ENCODE data around the gene SKA1.

The SKA1 gene, protein sequence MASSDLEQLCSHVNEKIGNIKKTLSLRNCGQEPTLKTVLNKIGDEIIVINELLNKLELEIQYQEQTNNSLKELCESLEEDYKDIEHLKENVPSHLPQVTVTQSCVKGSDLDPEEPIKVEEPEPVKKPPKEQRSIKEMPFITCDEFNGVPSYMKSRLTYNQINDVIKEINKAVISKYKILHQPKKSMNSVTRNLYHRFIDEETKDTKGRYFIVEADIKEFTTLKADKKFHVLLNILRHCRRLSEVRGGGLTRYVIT

DNA sequence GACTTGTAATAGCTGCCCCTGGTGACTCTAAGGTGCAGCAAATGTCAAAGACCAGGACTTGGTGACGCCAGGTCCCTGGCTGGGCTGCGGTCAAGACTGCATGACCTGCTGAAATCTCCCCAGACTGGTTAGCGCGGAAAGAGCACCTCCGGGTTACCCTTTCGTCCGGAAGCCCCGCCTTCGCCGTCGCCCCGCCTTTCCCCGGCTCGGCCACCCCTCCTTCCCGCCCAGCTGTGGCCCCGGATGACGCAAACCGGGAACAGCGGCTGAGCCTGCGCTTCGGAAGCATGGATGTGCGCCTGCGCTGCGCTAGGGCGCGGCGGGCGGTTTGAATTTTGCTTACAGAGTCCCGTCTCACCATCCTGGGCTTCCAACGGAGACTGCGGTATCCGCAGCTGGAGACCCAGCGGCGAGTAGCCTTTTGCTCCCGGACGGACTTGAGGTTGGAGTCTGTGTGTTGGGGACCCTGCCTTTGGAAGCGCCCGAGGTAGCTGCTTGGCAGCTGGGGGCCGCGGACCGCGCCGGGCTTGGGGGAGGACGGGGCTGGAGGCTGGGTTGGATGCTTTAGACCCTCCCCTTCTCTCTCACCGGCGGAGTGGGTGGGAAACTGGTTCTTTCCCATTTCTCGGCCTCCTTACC lies at the start of gene SKA1:
Gene SKA1, plus strand, starts transcription at position 294 of the 639 bp plus-strand sequence. CDS start 785 bp downstream, outside the sequence.
- peak; percentile 37 to 95 (median 89) for DNase-seq

DNA sequence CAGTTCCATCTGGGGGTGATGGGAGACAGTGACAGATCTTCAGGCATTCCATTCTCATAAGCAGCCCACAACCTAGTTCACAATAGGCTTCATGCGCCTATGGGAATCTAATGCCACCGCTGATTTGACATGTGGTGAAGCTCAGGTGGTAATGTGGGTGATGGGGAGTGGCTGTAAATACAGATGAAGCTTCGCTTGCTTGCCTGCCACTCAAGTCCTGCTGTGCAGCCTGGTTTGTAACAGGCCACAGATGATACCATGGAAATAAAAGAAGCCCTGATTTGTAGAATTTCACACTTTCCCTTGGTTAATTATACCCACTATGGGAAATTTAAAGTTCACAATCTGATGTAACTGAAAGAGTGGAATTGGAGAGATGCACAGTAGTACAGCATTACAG lies 46.9 kb upstream of the SKA1 start:
- DNase-seq: no peak

DNA sequence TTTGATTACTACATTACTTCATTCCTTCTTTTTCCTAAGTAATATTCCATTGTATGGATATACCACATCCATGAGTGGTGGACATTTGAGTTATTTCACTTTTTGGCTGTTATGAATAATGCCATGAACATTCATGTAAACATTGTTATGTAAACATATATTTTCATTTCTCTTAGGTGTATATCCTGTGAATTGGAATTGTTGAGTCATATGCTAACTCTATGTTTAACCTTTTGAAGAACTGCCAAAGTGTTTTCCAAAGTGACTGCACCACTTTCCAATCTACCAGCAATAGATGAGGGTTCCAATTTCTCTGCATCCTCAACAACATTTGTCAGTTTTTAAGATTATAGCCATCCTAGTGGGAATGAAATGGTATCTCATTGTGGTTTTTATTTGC lies 44.7 kb upstream of the SKA1 start:
- no peak for DNase-seq

DNA sequence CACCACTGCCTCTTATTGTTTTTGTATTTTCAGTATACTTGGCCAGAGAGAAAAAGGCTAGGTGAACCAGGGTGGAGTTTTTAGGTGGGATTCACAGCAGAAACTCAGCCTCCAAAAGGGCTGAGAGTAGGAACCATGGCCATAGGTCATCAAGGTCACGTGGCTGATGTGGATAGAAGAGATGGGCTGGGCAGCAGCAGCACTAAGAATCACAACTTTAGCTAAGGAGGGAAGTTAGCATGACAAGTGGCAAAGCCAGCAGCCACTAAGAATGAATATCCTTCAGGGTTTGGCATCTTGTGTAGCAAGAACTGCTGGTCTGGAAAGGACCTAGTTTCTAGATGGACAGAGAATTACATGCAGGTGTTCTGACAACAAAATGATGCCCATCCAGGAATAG lies 43.2 kb upstream of the SKA1 start:
- DNase-seq: no peak

DNA sequence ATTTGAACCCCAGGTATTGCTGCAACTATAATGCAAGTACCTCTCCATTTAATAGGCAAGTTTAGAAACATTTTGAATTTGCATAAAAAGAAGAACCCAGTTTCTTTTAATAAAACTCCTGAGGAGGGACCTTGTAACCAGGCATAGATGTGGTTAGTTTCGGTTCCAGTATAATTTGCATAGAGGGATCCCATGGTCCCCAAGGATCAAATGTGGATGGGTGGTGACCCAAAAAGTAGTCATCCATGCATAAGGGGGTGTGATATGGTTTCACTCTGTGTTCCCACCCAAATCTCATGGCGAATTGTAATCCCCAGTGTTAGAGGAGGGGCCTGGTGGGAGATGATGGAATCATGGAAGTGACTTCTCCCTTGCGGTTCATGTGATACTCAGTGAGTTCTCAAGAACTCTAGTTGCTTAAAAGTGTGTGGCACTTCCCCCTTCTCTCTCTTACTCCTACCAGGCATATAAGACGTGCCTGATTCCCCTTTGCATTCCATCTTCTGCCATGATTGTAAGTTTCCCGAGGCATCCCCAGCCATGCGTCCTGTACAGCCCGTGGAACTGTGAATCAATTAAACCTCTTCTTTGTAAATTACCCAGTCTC lies 40.2 kb upstream of the SKA1 start:
- DNase-seq: no peak

DNA sequence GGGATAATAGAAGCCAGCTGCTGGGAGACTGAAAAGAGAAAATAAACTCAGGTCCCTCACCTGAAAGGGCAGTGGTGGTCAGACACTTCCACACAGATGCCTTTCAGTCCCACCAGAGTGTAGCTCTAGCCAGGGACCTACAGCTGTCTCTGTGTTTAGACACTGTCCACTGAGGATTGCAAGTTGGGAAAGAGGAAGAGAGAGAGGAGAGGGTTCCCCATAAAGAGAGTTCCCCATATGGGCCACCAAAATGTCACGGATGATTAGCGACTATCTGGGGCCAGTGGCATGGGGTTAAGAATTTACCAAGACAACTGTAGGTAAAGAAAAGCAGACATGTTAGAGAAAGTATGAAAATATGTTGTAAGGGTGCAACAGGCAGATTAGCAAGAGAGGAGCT lies 36.7 kb upstream of the SKA1 start:
- DNase-seq: no peak

DNA sequence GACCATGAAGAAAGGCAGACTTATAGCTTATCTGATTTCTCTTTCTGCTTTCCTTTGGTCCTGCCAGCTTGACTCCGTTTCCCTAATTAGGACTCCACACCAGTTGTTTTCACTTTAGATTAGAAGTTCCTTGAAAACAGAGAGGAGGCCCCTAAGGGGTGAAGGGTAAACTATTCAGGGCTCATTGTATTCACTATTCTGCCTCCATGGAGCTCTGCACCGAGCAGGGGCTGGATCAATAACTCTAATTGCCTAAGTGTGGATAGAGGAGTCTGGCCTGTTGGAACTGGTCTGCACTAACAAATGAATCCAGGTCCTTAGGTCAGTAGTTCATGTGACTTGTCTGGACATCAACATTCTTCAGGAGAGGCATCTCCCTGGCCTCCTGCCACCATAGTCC lies 36.1 kb upstream of the SKA1 start:
- no peak for DNase-seq

DNA sequence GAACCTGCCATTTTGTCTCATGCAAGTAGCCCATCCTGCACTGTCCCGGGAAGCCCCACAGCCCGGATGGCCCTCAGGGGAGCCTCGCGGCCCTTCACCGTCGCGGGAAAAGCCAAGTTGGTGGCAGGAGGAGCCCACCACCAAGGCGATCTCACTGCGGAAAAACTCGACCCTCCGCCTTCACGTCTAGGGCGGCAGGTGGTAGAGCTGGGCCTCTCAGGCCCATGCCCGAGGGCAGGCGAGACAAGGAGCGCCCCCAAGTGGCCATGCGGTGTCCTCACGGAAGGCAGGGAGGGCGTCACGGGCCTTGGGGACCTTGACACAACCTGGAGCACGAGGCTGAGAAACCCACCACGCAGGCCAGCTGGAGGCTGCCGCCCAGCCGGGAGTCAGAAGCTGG lies 34.8 kb upstream of the SKA1 start:
- DNase-seq: no peak

DNA sequence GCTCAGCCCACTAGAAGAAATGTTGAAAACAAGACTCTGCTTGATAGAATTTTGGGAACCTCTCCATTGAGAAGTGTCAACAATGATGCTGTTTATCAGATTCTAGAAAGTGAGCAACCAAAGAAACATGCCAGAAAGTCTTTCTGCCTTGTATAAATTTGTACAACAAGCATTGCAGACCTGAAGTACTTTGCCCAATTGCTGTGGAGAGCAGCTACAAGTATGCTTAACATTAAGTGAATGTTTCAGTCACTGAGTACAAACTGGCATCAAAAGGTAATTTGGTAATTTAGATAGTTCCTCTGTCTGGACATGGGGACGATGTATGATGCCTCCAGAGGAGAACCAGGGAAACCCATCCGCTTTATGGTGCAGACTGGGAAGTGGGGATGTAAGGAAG lies 33.4 kb upstream of the SKA1 start:
- no peak for DNase-seq

DNA sequence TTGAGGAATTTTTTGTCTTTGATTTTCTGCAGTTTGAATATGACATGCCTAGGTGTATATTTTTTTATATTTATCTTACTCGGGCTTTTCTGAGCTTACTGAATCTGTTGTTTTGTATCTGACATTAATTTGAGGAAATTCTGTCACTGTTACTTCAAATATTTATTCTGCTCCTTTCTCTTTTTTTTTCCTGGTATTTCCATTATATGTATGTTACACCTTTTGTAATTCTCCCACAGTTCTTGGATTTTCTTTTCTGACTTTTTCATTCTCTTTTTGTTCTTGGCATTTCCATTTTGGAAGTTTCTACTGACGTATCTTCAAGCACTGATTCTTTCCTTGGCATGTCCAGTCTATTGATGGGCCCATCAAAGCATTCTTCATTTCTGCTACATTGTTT lies 24.1 kb upstream of the SKA1 start:
- DNase-seq: no peak

DNA sequence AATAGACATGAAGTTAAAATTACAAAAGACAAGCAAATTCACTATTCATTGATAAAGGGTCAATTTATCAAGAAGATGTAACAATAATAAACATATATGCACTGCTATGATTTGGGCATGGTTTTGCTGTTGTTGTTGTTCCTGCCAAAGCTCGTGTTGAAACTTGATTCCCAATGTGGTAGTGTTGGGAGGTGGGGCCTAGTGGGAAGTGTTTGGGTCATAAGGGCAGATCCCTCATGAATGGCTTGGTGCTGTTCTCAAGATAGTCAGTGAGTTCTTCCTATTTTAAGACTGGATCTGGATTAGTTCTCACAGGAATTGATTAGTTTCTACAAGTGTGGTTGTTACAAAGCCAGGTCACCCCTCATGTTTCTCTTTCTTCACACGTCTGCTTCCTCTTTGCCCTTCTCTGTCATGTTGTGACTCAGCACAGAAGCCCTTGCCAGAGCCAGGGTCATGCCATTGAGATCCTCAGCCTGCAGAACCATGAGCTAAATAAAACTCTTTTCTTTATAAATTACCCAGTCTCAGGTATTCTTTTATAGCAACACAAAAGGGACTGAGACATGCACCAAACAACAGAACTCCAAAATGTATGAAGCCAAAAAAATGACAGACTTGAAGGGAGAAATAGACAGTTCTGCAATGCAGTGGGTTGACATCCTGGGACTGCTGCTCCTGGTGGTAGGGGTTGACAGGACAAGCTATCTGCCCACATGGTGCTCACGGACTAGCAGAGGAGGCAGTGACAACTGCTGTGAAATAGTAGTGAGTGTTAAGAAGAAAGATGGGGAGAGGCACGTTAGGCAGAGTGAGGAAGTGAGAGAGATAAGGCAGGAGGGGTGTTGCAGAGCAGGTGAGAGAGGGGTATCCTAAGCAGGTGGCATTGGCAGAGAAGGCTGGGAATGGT lies 18.6 kb upstream of the SKA1 start:
- no peak for DNase-seq

DNA sequence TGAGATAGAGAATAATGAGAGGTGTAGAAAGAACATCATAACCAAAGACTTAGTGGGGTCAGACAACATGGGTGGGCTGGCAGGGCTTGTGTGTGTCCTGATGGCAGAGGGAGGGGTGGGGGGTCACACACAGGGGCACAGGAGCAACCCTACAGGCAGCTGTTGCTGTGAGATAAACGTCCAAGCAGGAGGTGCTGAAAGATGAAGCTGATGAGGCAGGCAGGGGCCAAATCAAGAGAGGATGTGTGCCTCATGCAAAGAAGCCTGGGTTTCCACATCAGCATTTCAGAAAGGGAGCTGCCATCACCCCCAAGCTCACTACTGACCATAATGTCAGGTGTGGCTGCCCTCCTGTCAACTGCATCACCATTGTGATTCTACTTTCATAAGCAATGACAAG lies 16.0 kb upstream of the SKA1 start:
- DNase-seq: no peak

DNA sequence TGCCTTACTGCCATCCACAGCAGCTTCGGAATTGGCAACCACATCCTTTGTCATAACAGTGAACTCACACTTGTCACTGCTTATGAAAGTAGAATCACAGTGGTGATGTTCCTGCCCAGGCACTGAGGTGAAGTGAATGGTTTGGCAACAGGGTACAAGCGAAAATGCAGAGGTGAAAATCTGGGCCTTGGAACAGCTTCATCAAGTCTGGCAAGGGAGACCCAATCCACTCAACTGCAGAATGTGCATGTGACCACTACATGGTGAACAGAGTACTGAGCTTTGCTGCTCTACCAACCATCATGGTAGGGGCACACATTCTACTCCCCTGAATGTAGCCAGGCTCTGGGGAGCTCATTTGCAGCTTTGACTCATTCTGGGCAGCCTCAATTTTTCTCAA lies 15.0 kb upstream of the SKA1 start:
- DNase-seq: no peak

DNA sequence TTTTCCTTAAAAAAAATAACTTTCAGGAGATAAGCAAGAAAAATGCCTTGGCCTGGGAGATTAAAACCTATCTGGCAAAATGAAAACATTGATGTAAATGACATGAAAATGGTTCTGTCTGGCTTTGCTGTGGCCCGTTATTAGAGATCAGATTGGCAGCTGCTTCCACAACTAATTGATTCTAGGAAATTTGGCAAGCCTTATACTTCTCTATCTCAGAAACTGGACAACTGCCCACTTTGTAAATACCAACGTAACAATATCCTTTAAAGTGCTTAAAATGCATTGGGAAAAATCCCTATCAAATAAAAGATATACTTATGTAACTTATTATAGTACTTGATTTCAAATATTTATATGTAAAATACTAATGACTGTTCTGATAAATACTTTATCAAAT lies 14.2 kb upstream of the SKA1 start:
- DNase-seq: no peak

DNA sequence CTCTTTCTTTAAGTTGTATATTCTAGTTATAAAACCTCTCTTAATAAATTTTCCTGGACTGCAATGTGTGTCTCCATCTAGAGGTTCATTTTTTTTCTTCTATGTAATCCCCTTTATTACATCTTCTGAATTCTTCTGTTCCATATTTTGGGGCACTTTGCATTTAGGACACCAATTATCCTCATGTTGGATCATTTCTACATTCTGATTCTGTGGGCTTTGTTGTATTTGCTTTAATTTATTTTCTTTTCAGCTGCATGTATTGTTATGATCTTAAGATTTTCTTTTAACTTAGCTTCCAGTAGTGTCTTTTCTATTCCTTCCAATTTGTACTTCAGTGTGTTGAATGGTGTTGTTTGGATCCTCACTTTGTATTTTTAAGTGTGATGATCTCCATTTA lies 5.2 kb upstream of the SKA1 start:
- no peak for DNase-seq

DNA sequence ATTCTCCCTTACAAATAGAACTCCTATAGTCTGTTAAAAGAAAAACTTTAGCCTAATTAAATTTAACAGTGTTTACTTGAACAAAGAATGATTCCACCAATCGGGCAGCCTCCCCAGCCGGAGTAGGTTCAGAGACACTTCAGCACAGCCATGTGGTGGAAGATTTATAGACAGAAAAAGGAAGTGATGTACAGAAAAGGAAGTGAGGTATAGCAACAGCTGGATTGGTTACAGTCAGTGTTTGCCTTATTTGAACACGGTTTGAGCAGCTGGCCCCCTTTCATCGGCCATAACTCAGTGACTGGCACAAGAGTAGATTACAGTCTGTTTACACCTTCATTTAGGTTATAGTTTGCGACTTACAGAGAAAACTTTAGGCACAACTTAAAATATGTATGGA lies 2.1 kb upstream of the SKA1 start:
- DNase-seq: no peak

DNA sequence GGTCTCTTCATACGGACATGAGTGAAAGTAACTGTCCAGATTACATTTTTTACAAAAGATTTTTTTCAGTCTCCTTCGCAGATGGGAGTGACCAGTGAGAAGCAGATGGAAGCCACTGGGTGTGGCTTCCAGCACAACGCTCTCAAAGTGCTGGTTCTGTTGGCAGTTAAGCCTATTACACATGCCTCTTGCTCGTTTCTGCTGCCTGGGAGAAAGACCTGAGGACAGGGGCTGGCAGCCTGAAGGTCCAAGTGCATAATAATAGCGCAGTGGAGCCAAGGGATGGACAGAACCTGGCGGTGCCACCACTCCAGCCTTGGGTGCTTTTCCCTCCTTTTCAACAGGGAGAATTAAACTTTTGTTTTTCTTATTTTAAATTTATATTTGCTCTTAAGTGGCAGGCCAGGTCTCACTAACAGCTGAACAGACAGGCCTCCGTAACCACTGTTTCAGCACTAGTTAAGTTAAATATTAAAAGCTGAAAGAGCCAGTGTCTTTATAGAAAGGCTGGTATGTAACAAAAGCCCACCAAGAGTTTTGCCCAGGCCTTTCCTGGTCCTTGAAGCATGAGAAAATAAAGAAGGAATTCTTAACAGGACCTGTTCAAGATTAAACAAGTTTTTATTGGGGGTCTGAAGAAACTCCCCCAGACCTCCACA lies 1.2 kb upstream of the SKA1 start:
- no peak for DNase-seq

DNA sequence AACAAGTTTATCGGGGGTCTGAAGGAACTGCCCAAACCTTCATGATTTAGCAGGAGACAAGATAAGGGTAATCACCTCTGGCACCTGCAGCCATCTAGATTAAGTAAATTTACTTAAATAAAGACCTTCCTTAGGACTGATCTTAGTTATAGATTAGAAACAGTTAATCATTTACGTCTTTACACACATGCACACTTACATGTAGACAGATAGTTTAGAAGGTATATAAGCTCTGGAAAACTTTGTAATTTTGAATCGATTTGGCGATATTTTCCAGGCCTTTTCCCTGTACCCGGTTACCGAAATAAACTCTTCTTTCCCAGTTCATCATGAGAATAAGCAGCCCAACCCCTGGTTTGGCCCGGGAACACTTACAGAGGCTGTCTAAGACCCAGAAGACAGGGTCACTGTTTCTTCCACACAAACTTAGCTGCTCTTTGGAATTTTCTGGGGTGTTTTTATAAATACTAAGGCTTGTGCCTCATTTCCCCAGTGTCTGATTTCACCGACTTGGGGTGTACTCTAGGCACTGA lies 560 bp upstream of the SKA1 start:
- peak in 2 of 51 donors; percentile 30 to 31 for DNase-seq

DNA sequence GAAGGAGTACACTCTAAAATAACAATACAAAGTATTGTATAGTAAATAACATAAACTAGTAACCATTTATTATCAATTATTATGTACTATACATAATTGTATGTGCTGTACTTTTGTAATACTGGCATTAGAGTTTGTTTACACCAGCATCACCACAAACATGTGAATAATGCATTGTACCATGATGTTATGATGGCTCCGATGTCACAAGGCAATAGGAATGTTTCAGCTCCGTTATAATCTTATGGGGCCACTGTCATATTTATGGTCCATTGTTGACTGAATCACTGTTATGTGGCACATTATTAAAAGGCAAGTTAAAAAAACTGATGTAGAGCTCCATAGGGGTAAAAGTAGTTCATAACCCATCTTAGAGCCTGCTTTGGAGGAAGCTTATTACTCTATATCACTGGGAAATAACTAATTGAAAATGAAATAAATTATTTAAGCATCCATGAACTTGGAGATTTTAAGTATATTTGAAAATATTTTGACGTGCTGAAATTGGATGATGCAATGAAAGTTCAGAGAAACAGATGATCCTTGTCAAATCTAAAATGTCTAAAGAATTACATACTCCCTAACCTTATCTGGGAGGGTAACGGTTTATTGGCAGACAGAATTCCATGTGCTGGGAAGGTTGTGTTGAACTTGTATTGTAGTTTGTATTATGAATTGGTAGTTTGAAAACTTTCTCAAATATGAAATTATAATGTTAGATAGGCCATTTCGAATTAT lies 2.4 kb downstream of the SKA1 start:
- DNase-seq: no peak

DNA sequence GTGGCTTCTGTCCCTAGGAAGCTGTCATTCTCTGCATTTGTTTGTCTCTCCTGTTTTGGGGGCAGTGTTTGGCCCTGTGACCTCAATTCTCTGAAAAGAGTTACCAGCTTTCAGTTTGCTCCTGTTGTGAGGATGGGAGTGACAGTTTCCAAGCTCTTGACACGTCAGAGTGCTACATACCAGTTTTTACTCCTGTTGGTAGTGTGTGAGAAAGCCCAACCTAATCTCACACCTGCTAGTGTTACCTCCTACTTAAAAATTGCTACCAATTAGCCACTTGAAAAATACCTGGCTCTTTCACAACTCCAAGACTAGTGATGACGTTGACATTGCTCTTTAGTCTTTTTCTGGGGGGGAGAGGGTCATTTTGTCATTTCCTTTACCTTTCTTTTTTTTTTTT lies 14.1 kb downstream of the SKA1 start:
- DNase-seq: no peak

DNA sequence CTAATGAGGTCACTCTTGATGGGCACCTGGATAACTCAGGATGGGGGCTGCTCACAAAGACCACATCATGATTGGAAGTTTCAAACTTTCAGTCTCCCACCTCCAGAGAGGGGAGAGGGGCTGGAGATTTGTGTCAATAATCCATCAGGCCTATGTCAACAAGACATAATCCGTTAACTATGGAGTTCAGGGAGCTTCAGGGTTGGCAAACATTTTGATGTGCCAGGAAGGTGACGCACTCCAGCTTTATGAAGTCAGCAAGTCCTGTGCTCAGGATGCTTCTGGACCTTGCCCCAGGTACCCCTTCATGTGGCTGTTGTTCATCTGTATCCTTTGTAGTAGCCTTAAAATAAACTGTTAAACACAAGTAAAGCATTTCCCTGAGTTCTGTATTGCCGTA lies 19.0 kb downstream of the SKA1 start:
- no peak for DNase-seq

Data from hypothalamus (tissue), 51 donors.